GM06990 (cell line): ENCODE results near the gene MCTP1.

Source experiments
- DNase-seq: peaks from one replicate; pipeline ENCODE4 v3.0.0-alpha.2; 2011; ENCODE audit not compliant: insufficient read length; ENCODE audit errors: extremely low read depth
- H3K27me3 ChIP-seq: replicated peaks from 2 replicates; pipeline ENCODE4 v1.6.0; 2011; ENCODE audit warnings: low read length; ENCODE audit not compliant: control insufficient read depth, insufficient read depth
- H3K36me3 ChIP-seq: 2 replicates; pipeline ENCODE4 v1.5.1; 2011; ENCODE audit warnings: low read length; ENCODE audit not compliant: control insufficient read depth, insufficient read depth
- H3K4me3 ChIP-seq: replicated peaks from 2 replicates; pipeline ENCODE4 v1.5.1; 2011; ENCODE audit warnings: low read depth, mild to moderate bottlenecking, control low read depth, low read length
- TF ChIP-seq, protein P1 (sequence below): IDR thresholded peaks from 2 replicates; pipeline ENCODE4 v1.5.1; 2011; ENCODE audit warnings: low read length, control low read depth, mild to moderate bottlenecking, inconsistent platforms; ENCODE audit not compliant: insufficient read depth, poor library complexity, severe bottlenecking

MCTP1 gene

DNA sequence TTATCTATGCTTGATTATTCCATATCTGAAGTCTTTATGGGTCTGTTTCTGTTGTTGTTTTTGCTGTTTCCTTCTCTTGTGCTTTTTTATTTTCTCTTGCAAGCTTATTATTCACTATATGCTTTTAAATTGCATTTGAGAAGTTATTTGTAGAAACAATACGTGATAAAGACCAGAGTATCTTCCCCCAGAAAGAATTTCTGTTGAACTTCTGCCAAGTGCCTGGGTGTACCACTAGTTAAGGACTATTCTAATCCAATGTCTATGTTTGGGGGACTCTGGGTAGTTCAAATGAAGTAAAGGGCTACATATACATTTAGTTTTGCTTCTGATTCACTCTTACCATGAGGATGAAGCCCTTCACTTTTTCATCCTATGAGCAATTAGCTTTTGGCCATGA, 612.1 kb downstream of the MCTP1 start:
- TF ChIP-seq, protein P1, sequence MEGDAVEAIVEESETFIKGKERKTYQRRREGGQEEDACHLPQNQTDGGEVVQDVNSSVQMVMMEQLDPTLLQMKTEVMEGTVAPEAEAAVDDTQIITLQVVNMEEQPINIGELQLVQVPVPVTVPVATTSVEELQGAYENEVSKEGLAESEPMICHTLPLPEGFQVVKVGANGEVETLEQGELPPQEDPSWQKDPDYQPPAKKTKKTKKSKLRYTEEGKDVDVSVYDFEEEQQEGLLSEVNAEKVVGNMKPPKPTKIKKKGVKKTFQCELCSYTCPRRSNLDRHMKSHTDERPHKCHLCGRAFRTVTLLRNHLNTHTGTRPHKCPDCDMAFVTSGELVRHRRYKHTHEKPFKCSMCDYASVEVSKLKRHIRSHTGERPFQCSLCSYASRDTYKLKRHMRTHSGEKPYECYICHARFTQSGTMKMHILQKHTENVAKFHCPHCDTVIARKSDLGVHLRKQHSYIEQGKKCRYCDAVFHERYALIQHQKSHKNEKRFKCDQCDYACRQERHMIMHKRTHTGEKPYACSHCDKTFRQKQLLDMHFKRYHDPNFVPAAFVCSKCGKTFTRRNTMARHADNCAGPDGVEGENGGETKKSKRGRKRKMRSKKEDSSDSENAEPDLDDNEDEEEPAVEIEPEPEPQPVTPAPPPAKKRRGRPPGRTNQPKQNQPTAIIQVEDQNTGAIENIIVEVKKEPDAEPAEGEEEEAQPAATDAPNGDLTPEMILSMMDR, result no peak
- H3K4me3 ChIP-seq, result no peak overlapping the region
- peaks cover 1% of the 10 kb centered on the region; the same call in 1 of the 2 replicates for H3K36me3 ChIP-seq
- H3K27me3 ChIP-seq, result no peaks in the 10 kb centered on the region
- DNase-seq, result no peak

DNA sequence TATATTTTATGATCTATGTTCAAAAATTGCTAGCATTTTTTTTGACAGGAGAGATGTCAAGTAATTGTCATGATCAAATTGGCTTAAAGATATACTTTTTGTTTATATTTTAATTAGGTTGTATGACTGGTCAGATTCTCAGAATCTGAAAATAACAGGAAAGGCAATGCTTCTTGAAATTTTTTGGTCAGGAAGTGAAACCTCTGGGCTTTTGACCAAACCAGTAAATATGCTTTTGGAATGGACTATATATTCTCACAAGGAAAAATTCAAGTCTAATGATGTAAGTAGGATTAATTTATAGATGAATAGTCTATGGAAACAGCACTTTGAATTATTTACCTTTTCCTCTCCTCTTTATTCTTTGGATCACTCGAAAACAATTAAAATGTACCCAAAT, 614.2 kb downstream of the MCTP1 start:
- TF ChIP-seq, protein P1, result no peak
- H3K27me3 ChIP-seq, result no peaks in the 10 kb centered on the region
- DNase-seq, result no peak
- H3K36me3 ChIP-seq, result no peaks in the 10 kb centered on the region
- H3K4me3 ChIP-seq, result no peak overlapping the region

DNA sequence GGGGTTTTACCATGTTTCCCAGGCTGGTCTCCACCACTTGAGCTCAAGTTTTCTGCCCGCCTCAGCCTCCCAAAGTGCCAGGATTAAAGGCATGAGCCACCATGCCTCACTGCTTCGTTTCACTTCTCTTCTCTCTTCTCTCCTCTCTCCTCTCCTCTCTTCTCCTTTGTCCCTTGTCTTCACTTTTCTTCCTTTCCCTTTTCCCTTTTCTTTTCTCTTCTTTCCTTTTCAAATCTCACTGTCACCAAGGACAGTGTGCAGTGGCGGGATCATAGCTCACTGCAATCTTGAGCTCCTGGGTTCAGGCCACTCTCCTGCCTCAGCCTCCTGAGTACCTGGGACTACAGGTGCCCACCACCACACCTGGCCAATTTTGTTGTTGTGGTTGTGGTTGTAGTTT, 617.0 kb downstream of the MCTP1 start:
- Histone ChIP-seq H3K36me3 (no peaks in the 10 kb centered on the region; the same call in 1 of the 2 replicates), H3K27me3 (no peaks in the 10 kb centered on the region), H3K4me3 (no peak overlapping the region)
- DNase-seq, result no peak
- TF ChIP-seq, protein P1, result no peak

DNA sequence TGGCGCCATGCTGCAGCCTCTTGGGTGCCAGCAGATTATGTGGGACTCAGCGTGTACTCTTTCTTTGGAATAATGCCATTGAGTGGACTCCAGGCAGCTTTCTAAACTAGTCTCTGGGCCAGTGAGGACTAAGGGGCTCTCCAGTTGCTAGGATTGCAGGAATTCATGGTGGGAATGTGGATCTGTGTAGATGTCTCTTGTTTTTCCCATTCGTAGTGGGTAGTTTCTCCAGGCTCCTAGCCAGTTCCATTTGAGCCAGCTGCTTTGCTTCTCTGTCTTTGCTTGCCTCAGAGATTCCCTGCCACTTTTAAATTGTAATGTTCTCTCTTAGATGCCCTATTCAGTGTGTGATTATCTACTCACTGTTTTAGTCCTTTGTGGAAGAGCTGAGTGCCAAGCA, 623.8 kb downstream of the MCTP1 start:
- no peak for DNase-seq
- peaks cover 5% of the 10 kb centered on the region for H3K36me3 ChIP-seq
- TF ChIP-seq, protein P1, result no peak
- H3K27me3 ChIP-seq, result no peaks in the 10 kb centered on the region
- H3K4me3 ChIP-seq, result no peak overlapping the region

DNA sequence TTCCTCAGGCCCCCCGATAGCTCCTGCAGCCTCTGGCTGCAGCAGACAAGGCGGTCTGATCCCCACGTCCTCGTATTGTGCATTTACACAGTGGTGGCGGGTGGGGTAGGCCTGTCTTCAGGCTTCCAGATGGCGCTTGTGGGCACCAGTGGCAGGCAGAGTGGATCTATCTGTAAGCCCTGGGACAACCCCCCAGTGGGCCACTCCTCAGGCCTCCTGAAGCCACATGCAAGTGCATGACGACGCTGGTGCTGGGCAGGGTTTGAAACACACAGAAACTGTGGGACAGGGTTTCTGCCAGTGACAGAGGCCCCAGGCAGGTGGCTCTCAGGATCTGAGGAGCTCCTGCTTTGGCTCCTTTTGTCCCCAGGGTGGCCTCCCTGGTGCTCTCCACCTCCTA, 624.4 kb downstream of the MCTP1 start:
- TF ChIP-seq, protein P1, result no peak
- DNase-seq, result no peak
- H3K27me3 ChIP-seq, result no peaks in the 10 kb centered on the region
- H3K4me3 ChIP-seq, result no peak overlapping the region
- H3K36me3 ChIP-seq, result peaks cover 5% of the 10 kb centered on the region

DNA sequence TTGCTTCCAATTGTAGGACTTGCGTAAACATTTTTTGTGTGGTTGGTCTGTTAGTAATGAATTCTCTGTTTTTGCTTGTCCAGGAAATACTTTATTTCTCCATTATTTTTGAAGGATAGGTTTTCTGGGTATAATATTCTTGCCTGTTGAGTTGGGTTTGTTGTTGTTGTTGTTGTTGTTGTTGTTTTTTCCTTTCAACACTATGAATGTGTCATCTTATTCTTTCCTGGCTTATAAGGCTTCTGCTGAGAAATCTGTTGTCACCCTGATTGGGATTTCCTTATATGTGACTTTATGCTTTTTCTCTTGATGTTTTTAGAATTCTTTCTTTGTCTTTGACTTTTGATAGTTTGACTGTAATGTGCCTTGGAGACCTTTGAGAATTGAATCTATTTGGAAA, 626.6 kb downstream of the MCTP1 start:
- Histone ChIP-seq H3K36me3 (peaks cover 5% of the 10 kb centered on the region), H3K27me3 (no peaks in the 10 kb centered on the region), H3K4me3 (no peak overlapping the region)
- TF ChIP-seq, protein P1, result no peak
- no peak for DNase-seq
